Measurements from ENCODE around the gene ITGB2.

- no peak for TF ChIP-seq EP300 (IDR thresholded peaks at IDR 0.05)
- TF ChIP-seq CTCF (IDR thresholded peaks at IDR 0.05) = no peak
- TF ChIP-seq POLR2A (IDR thresholded peaks at IDR 0.05; ENCODE audit: low read depth) = no peak
- TF ChIP-seq POLR2AphosphoS5 (IDR thresholded peaks at IDR 0.05) = no peak
Observed at GRCh38 chr21:44849616-44850130, 71.0 kb downstream of the ITGB2 start.
